Uterus (tissue), 2 donors: ENCODE data around the gene SLC7A7.
"Not testable (repeated sequence)": the region's sequence is repeated elsewhere in the genome, so short reads cannot be mapped to it uniquely, and the experiment has no call there.

Experiments used
- CTCF ChIP-seq, 4 experiments: fragments of 200-600 bp in 2 of 4; fragments of 450-650 bp in 2 of 4; sonication (generic) in 2 of 4; IDR thresholded peaks; one replicate each; pipeline ENCODE4 v1.5.1; 2016 to 2019; ENCODE audit warnings: antibody characterized with exemption in 4 of 4, mild to moderate bottlenecking in 2 of 4, moderate library complexity in 1 of 4
- POLR2A ChIP-seq, 2 donors: fragments of 450-650 bp; IDR thresholded peaks; one replicate each; pipeline ENCODE4 v1.6.1; 2016; ENCODE audit warnings: antibody characterized with exemption in 2 of 2, mild to moderate bottlenecking in 1 of 2, moderate library complexity in 1 of 2

GRCh38 chr14:22736384-22736783 is 78.9 kb downstream of the SLC7A7 start:
- TF ChIP-seq CTCF, POLR2A (IDR thresholded peaks at IDR 0.05): not testable (repeated sequence)
